Right ventricle myocardium superior (tissue), 1 donor: Measurements from ENCODE around the gene CNKSR1. TPM values are rescaled to one million over a fixed set of nuclear protein-coding genes. Genes with fewer than 3 reads are reported as not detected.

Source experiments
- ATAC-seq: fragments of 200-7000 bp; cut with Tn5 transposase; one replicate; pipeline ENCODE4 v1.9.1; 2020; ENCODE audit warnings: mild to moderate bottlenecking; ENCODE audit not compliant: poor library complexity
- DNase-seq: peaks from one replicate; pipeline ENCODE4 v3.0.0-alpha.2; 2020
- intact Hi-C: fragments of 100-400 bp; cut with DNase I; formaldehyde crosslinking; loops from one replicate; pipeline ENCODE4 v1.11.2; 2022
- long read RNA-seq: library from polyadenylated mRNA; unstranded; transcript quantifications from one replicate; pipeline ENCODE4 v2.0.0, GENCODE V29; 2021
- total RNA-seq: library from RNA; stranded (reverse); fragmentation: NEBNext Ultra II Directional; extraction: Animal tissue kit (Norgen Biotek cat#: 25700); gene quantifications from one replicate; pipeline ENCODE4 v1.2.1, GENCODE V29; 2021
- donor health status: DM: no; HTN: yes; CAD: no; lungs with severe emphysema.

Gene CNKSR1, protein sequence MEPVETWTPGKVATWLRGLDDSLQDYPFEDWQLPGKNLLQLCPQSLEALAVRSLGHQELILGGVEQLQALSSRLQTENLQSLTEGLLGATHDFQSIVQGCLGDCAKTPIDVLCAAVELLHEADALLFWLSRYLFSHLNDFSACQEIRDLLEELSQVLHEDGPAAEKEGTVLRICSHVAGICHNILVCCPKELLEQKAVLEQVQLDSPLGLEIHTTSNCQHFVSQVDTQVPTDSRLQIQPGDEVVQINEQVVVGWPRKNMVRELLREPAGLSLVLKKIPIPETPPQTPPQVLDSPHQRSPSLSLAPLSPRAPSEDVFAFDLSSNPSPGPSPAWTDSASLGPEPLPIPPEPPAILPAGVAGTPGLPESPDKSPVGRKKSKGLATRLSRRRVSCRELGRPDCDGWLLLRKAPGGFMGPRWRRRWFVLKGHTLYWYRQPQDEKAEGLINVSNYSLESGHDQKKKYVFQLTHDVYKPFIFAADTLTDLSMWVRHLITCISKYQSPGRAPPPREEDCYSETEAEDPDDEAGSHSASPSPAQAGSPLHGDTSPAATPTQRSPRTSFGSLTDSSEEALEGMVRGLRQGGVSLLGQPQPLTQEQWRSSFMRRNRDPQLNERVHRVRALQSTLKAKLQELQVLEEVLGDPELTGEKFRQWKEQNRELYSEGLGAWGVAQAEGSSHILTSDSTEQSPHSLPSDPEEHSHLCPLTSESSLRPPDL
- 1.4 TPM for total RNA-seq
- long read RNA-seq, partial matches to known transcripts = 0 of 4 reads
- long read RNA-seq, other reads (novel, unspliced or antisense) = 4 of 4 reads

DNA sequence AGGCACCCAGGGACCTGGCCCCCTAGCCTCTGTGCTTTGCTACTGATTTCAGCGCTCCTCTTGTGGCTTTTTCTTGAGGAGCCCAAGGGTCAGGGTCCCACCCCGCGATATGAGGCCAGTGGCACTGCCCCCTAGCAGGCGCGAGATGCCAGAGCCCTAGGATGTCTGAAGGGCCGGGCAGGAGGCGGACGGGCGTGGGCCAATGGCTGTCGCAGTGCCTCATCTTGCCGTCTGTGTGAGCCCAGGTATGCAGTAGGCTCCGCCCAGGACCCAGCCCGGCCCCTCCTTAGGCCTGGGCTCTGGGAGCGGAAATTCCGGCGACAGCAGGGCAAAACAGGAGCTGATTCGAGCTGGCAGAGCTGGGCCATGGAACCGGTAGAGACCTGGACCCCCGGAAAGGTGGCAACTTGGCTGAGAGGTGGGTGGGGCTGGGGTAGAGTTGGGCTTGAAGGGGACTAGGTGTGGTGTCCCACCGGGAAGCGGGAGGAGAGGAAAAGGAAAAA is at the start of gene CNKSR1:
CNKSR1 (plus strand) TSS at position 310 of the 503 bp plus-strand sequence; CDS start at position 367, 57 bp downstream.
- intact Hi-C loops = no loop called here
- ATAC-seq (peak; percentile 45), DNase-seq (no peak)

DNA sequence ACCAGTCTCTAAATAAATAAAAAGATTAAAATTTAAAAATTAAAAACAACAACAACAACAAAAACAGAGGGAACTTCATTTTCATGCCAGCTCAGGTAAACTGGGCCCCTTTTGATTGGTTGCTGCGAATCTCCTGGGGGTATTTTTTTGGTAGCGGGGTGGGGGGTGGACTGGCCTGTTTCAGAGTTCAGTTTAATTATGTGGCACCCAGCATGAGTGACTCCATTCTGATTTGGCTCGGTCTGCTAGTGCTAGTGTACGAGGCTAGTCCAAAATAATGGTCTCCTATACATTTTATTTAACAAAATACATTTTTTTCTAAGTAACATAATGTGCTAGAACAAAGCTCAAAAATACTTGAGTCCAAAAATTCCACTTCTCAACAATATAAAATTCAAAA is 47.5 kb upstream of the CNKSR1 start:
- intact Hi-C loops = no loop called here
- no peak for DNase-seq
- ATAC-seq = no peak

DNA sequence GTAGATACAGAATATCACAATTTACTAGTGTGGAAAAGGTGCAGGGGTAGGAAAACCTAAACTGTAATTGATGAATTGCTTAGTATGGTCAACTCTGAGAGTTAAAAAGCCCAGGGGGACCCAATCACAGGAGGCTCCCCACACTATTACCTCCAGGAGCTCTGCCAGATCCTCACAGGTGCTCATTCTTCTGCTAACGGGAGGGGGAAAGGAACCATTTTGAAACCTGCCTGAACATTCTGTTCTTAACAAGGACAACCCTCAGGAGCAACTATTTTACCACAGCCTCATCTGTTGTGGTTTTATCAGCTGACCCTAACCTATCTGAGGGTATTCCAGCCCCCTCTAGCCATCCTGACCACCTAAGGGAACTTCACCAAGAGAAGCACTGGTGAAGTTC is 46.6 kb upstream of the CNKSR1 start:
- no peak for ATAC-seq
- no peak for DNase-seq
- intact Hi-C loops = no loop called here

DNA sequence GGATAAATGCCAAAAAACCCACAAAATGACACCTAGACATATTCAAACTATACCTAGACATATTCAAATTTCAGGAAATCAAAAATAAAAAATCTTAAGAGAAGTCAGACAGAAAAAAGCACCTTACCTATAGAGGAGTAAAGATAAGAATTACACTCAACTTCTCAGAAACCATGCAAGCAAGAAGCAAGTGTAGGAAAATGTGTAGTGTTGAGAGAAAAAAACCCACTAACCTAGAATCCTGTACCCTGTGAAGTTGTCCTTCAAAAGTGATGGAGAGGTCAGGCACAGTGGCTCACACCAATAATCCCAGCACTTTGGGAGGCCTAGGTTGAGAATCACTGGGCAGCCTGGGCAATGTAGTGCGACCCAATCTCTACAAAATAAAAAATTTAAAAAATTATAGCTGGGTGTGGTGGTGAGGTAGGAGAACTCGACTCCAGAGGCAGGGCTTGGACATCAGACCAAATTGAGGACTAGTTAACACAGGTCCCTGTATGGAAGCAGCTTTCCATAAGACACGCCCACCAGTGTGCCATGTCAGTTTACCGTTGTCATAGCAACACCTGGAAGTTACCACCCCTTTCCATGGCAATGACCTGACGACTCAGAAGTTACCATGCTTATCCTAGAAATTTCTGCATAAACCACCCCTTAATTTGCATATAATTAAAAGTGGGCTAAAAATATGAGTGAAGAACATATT is 45.0 kb upstream of the CNKSR1 start:
- DNase-seq (no peak), ATAC-seq (no peak)
- intact Hi-C loops = no loop called here

DNA sequence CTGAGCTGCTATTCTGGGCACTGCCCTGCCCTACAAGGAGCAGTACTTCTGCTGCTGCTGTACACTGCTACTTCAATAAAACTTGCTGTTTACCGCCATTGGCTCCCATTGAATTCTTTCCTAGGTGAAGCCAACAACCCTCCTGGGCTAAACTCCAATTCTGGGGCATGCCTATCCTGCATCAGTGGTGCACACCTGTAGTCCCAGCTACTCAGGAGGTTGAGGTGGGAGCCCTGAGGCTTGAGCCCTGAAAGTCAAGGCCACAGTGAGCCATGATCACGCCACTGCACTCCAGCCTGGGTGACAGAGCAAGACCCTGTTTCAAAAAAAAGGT is 44.5 kb upstream of the CNKSR1 start:
- ATAC-seq (no peak), DNase-seq (no peak)
- intact Hi-C loops = no loop called here

DNA sequence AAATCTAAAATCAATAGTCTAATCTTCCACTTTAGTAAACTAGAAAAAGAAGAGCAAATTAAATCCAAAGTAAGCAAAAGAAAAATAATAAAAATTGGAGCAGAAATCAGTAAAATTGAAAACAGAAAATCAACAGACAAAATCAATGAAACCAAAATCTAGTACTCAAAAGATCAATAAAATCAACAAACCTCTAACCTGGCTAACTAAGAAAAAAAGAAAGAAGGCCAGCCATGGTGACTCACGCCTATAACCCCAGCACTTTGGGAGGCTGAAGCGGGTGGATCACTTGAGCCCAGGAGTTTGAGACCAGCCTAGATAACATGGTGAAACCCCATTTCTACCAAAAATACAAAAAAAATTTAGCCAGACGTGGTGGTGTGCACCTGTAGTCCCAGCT is 42.8 kb upstream of the CNKSR1 start:
- DNase-seq (no peak), ATAC-seq (no peak)
- intact Hi-C loops = no loop called here

DNA sequence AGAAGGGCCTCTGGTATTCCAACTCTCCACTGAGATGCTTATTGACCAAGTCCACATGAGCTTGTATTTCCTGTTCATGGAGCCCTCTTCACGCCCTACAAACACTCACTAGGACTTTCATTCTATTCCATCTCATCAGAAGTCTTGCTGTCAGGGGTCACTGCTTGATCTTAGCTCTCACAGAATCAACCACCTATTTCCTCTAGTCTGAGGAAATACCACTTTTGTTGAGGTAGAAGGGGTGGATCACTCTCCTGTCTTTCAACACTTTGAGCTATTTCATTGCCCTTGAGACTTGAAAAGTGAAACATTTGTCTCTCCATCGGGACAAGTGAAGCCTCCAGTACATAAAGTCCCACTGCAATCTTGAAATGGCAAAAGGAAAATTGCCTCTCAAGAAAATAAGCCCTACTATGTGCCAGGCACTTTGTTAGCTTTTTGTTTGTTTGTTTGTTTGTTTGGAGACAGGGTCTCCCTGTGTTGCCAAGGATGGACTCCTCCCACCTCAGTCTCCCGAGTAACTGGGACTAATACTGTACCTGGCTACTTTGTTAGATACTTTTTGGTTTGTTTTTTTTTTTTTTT is 38.2 kb upstream of the CNKSR1 start:
- ATAC-seq (no peak), DNase-seq (no peak)
- intact Hi-C loops = no loop called here

DNA sequence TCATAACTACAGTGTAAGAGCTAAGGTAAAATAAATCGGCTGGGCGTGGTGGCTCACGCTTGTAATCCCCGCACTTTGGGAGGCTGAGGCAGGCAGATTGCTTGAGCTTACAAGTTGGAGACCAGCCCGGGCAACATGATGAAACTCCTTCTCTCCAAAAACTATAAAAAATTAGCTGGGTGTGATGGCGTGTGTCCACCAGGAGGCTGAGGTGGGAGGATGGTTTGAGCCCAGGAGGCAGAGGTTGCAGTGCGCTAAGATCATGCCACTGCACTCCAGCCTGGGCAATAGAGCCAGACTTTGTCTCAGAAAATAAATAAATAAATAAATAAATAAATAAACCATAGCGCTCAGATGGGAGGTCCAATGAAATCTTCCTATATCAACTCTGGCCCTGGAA is 35.1 kb upstream of the CNKSR1 start:
- ATAC-seq = no peak
- DNase-seq = no peak

DNA sequence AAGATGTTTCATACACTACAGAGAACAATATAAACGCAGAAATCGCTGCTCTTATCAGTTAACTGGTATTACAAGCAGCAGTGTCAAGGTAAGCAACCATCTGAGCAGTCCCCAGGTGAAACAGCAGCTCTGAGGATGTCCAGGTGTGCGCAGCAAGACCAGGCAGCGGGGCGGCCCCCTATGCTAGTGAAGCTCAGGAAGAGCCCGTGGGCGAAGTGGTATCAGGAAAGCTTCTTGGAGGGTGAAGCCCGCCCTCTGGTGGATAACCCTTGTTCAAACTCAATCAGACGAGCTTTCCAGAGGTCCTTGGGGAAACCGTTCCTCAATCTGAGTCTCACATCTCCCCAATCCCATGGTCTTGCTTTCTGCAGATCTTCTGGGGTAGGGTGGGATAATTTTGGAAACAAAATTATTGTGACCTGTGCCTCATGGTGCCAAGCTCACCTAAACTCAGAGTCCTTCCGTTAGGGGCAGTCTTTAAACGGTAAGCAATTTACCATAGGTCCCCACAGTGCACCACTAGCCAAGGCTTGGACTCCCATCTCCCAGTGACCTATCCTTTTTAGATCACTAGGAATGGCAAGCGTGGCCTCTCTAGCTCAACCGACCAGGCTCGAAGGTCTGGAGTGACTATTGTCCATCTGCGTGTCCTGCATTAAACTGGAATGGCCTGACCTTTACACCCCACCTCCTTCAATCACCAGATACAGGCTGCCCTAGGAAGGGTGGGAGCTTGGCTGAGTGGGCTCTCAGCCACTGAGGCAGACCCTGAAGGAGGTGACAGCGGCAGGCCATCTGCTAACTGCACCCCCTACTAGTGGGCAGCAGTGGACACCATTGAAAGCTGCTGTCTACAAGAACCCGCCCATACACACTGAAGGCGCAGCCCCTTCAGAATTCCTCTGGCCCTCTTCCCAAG is 32.0 kb upstream of the CNKSR1 start:
- intact Hi-C loops = loop anchor here (2.0 to 5.0 kb wide), 2 partner anchors 40 to 108 kb away; no protein-coding TSS in a partner anchor
- DNase-seq = peak; percentile 72
- ATAC-seq = peak; percentile 96

More for the DNA sequence above, 35.1 kb upstream of the CNKSR1 start:
- intact Hi-C loops = no loop called here

DNA sequence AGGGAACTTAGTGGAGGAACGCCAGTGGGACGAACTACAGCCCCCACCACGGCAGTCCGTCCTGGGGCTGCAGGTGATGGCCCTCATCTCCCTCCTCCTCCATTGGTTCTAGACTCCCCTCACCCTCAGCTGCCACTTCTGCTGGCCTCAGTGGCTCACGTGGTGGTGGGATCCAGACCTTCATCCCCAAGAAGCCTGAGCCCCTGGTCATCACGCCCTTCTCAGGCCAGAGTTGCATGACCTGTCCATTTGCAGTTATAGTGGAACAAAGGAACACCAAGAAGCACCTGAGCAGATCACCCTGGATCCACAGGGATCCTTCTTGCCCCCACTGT is 31.4 kb upstream of the CNKSR1 start:
- intact Hi-C loops = loop anchor here (2.0 to 5.0 kb wide), 2 partner anchors 41 to 109 kb away; no protein-coding TSS in a partner anchor
- no peak for DNase-seq
- ATAC-seq = no peak

DNA sequence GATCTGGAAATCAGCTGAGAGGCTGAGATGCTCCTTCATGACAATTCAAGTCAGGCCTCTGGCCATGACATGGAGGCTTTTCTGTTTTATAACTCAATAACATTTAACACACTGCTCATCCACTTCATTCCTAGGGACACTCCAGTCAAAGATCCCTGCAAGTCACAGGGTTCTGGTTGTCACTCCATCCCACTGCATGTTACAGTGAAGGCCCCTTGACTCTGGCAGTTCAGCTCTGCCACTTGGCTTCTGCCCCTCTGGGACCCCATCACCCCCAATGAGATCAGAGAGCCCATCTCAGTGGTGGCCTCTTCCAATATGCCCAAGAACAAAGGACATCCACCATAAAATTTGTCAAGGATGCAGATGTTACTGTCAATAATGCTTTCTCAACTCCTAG is 28.4 kb upstream of the CNKSR1 start:
- ATAC-seq (no peak), DNase-seq (no peak)
- intact Hi-C loops = loop anchor here (5.0 kb wide), 1 partner anchor 112 kb away; no protein-coding TSS in a partner anchor

DNA sequence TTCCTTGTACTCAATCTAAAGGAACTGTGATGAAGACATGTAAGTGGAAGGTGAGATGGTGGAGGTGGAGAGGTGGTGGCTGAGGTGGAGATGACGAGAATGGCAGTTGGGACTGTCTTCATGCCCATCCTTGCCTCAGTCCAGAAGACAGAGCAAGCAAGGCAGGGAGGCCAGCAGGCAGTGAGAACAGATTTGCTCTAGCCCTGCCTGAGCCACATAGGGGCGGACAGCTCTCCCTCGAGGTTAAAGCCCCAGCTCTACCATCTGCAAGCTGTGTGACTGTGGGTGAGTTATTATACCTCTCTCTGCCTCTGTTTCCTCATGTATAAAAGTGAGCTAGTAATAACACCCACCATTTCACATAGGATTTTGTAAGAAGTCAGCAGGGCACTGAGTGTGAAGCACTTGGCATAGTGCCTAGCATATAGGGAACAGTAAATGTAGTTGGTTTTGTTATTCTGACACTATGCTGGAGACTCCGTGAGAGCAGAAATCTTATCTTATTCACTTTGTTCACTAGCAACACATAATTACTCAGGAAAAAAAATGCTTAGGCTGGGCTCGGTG is 23.2 kb upstream of the CNKSR1 start:
- intact Hi-C loops = no loop called here
- ATAC-seq (no peak), DNase-seq (no peak)

DNA sequence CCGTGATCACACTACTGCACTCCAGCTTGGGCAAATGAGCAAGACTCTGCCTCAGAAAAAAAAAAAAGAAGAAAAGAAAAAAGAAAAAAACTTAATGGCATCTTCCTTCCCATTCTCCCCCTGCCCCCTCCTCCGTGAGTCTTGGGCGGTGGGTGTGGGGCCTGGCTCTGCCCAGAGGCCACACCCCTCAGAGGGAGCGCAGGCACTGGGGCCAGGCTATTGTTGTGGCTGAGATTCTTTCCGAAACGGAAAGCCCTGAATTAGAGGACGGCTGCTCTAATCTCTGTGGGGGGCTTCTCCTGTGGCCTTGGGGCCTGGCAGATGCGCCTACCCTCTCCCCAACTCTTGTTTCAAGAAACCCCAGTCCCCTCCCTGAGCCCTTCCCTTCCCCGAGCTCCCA is 22.5 kb upstream of the CNKSR1 start:
- no peak for ATAC-seq
- intact Hi-C loops = loop anchor here (5.0 kb wide), 1 partner anchor 42 kb away; the partner anchor contains the start of gene PDIK1L

DNA sequence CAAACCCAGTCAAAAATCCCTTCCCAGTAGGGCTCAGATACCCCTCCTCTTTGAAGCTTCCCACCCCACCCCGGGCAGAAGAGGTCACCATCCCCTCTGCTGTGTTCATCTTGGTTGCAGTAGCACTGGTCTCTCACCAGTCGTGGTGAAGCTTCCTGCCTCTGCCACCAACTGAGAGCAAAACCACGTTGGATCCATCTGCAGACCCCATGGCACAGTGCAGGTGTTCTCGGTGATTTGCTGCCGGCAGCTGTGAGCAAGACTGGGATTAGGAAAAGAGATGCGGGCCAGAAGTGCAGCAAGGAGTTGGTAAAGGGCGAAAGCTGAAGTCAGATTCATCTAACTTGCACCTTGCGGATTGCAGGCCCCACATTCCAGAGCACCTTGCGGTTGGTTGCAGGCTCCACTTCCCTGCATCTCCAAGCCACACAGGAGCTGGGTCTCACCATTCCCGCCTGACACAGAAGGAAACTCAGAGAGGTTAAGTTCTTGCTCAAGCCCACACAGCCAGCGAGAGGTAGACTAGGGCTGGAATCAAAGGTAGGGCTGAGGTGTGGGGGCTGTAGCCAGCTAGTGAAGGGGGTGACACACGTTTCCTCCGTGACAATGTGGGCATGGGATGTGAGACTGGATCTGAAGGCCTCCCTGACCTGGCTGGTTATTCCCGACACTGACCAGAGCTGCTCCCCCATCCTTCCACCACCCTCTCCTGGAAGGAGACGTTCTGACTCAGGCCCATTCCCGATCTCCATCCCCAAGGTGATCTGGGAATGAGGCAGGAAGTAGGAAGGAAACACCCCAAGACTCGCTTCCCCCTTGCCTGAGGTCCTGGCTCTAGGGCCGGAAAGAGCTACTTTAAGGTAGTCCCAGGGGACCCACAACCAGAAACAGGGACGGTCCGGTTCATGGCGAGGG is 21.7 kb upstream of the CNKSR1 start:
- intact Hi-C loops = loop anchor here (5.0 kb wide), 1 partner anchor 43 kb away; the partner anchor contains the start of gene PDIK1L

More for the DNA sequence above, 22.5 kb upstream of the CNKSR1 start:
- no peak for DNase-seq

DNA sequence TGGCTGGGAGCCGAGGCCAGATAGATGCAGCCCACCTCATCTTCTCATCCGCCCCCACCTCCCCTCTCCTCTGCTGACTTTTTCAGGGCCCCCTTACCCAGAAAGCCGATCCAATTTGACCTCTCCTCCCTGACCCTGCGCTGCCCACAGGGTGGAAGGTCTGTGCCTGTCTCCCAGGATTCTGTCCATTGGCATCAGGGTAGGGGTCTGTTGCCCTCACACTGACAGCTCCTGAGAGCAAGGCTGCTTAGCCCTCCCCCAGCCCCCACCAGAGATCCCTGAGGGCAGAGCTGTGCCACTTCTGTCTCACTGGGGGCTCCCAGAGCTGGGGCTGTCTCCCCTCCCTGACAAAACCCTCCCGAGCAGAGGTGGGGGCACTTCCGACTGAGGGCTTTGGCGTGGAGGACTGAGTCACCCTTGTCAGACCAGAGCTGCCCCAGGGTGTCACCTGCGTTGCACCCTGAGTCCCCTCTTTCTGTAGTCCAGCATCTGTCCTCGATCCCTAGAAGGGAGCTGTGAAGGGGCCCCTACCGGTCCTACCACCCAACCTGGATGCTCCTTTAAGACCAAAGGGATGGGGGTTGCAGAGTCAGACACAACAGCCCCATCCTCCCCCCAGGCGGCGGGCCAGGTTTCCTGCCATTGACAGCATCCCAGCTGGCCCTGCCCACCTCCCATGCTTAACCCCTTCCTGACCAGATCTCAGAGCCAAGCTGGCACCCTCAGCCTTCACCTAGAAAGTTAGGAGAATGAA is 20.8 kb upstream of the CNKSR1 start:
- ATAC-seq = no peak
- intact Hi-C loops = loop anchor here (5.0 kb wide), 1 partner anchor 44 kb away; the partner anchor contains the start of gene PDIK1L
- DNase-seq = peak; percentile 80

More for the DNA sequence above, 21.7 kb upstream of the CNKSR1 start:
- ATAC-seq (no peak), DNase-seq (no peak)
